Right cardiac atrium (tissue), 5 donors: ENCODE measurements around the gene TENM3. TPM values are rescaled to one million over a fixed set of nuclear protein-coding genes. Genes with fewer than 3 reads are reported as not detected.
A peak's percentile ranks its signal among the peaks of the same experiment; 100 is the strongest.

Experiments used
- ATAC-seq, 2 donors: fragments of 200-7000 bp; cut with Tn5 transposase; one replicate each; pipeline versions ENCODE4 v1.8.0 to v1.9.1; 2020; ENCODE audit warnings: moderate library complexity in 2 of 2, mild to moderate bottlenecking in 1 of 2
- DNase-seq, 3 donors: peaks; one replicate each; pipeline ENCODE4 v3.0.0-alpha.2; 2020
- H3K27ac ChIP-seq: one replicate; pipeline ENCODE4 v1.5.1; 2013; ENCODE audit warnings: mild to moderate bottlenecking, low read length, control low read depth, moderate library complexity
- H3K27me3 ChIP-seq: one replicate; pipeline ENCODE4 v1.6.1; 2013; ENCODE audit not compliant: control insufficient read depth, insufficient read depth
- H3K4me1 ChIP-seq: one replicate; pipeline ENCODE4 v1.6.1; 2013; ENCODE audit warnings: low read length; ENCODE audit not compliant: control insufficient read depth, insufficient read depth
- H3K4me3 ChIP-seq: one replicate; pipeline ENCODE4 v1.5.1; 2013; ENCODE audit warnings: low read length, control low read depth
- H3K9me3 ChIP-seq: one replicate; pipeline ENCODE4 v1.6.1; 2013; ENCODE audit warnings: low read length; ENCODE audit not compliant: control insufficient read depth
- WGBS: extraction: QIAGEN DNeasy Blood & Tissue Kit; methylation state at CpG from one replicate; pipeline ENCODE4 v1.1.7; 2013; 5-methylcytosine and 5-hydroxymethylcytosine counted together
- intact Hi-C, 4 donors: fragments of 100-400 bp; cut with DNase I; formaldehyde crosslinking; loops; one replicate each; pipeline versions ENCODE4 v1.11.0 to v1.14.0; 2022 to 2023
- polyA plus RNA-seq: library from polyadenylated mRNA; stranded (reverse); fragments of 200-250 nt; gene quantifications from one replicate; pipeline ENCODE4 v1.2.3, GENCODE V29; 2013
- total RNA-seq, 4 donors: library from RNA; stranded (reverse); fragmentation: NEBNext Ultra II Directional; extraction: Animal tissue kit (Norgen Biotek cat#: 25700); gene quantifications; one replicate each; pipeline ENCODE4 v1.2.1, GENCODE V29; 2021
- donor health status: healthy with polysubstance abuse.
- donor health status: DM: no; HTN: yes; CAD: no.
- donor health status: DM: no; HTN: no; CAD: no.
- donor health status: DM: no; HTN: yes; CAD: no; lungs with severe emphysema.
- donor health status: DM: yes; HTN: yes; CAD: no.

The TENM3 gene
- total and polyA plus RNA-seq, 5 donors, result 0.88 to 9.5 (median 5.0) TPM

DNA sequence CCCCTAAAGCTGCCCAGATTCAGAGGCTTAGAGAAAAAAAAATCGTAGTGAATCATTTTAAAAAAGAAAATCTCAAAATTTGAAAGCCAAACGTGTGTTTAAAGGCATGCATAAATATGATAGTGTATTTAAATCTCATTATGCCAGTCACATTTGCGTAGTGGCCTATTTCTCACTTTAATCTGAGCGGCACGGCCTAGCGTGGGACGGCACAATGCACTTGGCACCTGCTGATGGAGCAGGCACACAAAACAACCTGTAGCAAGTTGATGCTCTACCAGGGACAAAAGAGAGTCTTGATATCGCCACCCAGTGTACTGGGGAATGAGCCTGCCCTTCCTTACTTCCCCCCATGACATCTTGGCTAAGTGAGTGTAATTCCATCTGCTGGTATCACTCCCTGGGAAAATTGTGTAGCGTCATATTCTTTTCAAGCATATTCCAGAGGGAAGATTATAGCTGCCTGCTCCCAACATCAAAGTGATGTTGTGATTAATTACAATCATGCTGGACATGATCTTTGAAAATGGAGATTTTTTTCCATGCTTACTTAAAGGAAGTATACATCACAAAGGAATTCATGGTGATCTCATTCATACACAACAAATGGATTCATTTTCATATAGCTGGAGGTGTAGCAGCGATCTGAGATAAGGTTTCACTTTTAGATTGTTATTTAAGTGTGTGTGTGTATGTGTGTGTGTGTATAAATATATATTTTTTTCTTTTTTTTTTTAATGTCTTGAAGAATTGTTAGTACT is 535.2 kb downstream of the TENM3 start:
- no peak for DNase-seq
- no peak for ATAC-seq
- intact Hi-C loops, result no loop called here
- no peak overlapping the region for H3K4me3 ChIP-seq
- no peak overlapping the region for H3K27ac ChIP-seq
- H3K27me3 ChIP-seq, result no peaks in the 10 kb centered on the region
- H3K4me1 ChIP-seq, result no peaks in the 10 kb centered on the region
- WGBS, result 80% methylated on average over 10 of the region's 10 CpGs
- H3K9me3 ChIP-seq, result no peaks in the 10 kb centered on the region

DNA sequence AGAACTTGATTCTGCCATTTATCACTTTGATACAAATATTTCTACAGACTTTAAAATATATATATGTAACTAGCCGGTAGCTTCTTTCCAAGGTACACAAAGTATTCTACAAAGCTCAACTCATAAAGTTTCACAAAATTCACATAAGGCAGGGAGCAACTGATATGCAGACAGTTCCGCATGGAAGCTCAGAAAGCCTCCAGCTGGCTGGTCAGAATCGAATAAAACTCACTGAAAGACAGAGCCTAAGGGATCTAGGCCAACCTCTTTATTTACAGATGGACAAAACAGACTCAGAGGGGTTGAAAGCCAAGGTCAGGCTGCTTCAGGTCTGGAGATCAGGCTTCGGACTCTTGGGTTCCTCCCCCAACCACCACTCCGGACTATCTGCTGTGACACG is 543.8 kb downstream of the TENM3 start:
- ATAC-seq (no peak), DNase-seq (no peak)
- no peaks in the 10 kb centered on the region for H3K27me3 ChIP-seq
- WGBS, result 82% methylated on average over 6 of the region's 6 CpGs
- intact Hi-C loops, result no loop called here
- no peak overlapping the region for H3K27ac ChIP-seq
- H3K9me3 ChIP-seq, result no peaks in the 10 kb centered on the region
- H3K4me1 ChIP-seq, result no peaks in the 10 kb centered on the region
- H3K4me3 ChIP-seq, result no peak overlapping the region

DNA sequence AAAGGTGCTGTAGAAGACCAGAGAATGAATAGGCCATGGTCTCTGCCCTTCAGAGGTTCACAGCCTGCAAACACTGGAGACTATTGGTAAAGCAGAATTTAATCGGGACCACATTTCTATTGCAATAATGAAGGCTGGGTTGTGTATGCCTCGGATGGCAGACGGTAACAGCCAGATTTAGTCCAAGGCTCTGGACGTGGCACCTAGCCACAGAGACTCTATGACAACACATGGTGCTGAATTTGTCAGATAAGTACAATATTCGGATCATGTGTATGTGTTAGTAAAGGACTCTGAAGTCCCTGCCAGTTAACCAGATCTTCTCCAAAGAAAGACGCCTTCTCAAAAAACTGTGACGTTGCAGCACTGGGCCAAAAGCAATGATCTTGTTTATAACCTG is 545.0 kb downstream of the TENM3 start:
- no peaks in the 10 kb centered on the region for H3K27me3 ChIP-seq
- WGBS, result 61% methylated on average over 7 of the region's 7 CpGs
- H3K9me3 ChIP-seq, result no peaks in the 10 kb centered on the region
- no peak for DNase-seq
- intact Hi-C loops, result no loop called here
- no peak for ATAC-seq
- no peak overlapping the region for H3K27ac ChIP-seq
- H3K4me3 ChIP-seq, result no peak overlapping the region
- no peaks in the 10 kb centered on the region for H3K4me1 ChIP-seq

GRCh38 chr4:182789529-182789928 is 546.3 kb downstream of the TENM3 start:
- no peak overlapping the region for H3K4me3 ChIP-seq
- DNase-seq (no peak), ATAC-seq (no peak)
- intact Hi-C loops, result no loop called here
- H3K4me1 ChIP-seq, result no peaks in the 10 kb centered on the region
- no peak overlapping the region for H3K27ac ChIP-seq
- WGBS, result 90% methylated on average over 7 of the region's 7 CpGs
- H3K9me3 ChIP-seq, result no peaks in the 10 kb centered on the region
- H3K27me3 ChIP-seq, result no peaks in the 10 kb centered on the region

DNA sequence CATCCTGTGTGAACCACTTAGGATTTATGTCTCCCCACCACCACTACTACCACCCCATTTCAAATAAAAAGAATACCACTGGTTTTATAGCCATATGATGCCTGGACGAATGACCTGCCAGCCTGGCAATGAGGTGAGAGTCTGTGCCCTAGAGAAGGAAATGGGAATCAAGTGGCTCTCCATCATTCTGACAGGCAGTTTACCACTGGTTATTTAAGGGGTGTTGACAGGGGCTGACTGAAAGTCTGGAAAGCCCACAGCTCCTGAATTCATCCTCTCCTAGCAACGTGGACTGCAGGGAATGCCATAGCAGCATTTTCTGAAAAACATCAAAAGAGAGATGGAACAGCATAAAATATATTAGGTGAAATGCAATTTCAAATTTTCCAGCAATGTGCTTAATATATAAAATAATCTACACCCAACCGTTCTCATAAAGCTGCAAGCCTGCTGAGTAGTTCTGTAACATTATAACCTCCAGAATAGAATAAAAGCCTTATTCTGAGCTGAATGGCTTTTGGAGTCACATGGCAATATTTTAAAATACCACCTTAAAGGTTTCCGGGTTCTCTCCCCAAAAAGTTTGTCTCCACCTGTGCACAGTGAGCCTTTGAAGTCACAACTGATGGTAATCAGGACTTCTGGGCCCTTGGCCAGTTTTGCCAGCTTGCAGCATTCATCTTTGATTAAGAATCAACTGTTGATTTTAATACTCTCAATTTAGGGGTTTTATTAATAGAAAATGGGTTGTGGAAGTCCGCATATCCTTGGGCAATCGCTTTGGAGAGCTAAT is 552.4 kb downstream of the TENM3 start:
- H3K27me3 ChIP-seq, result no peaks in the 10 kb centered on the region
- H3K9me3 ChIP-seq, result no peaks in the 10 kb centered on the region
- DNase-seq (no peak), ATAC-seq (no peak)
- WGBS, result 70% methylated on average over 6 of the region's 6 CpGs
- no peak overlapping the region for H3K4me3 ChIP-seq
- no peak overlapping the region for H3K27ac ChIP-seq
- H3K4me1 ChIP-seq, result no peaks in the 10 kb centered on the region
- intact Hi-C loops, result no loop called here

- Histone ChIP-seq H3K27me3 (no peaks in the 10 kb centered on the region), H3K27ac (no peak overlapping the region), H3K4me3 (no peak overlapping the region), H3K4me1 (no peaks in the 10 kb centered on the region), H3K9me3 (no peaks in the 10 kb centered on the region)
- WGBS, result 93% methylated on average over 85 of the region's 85 CpGs
- intact Hi-C loops, result loop anchor here in 2 of 4 donors (5.0 to 10.0 kb wide), 3 partner anchors 315 to 1655 kb away; no protein-coding TSS in a partner anchor
- DNase-seq (no peak), ATAC-seq (no peak)
These were observed 556.5 kb downstream of the TENM3 start for GRCh38 chr4:182799515-182800215.

DNA sequence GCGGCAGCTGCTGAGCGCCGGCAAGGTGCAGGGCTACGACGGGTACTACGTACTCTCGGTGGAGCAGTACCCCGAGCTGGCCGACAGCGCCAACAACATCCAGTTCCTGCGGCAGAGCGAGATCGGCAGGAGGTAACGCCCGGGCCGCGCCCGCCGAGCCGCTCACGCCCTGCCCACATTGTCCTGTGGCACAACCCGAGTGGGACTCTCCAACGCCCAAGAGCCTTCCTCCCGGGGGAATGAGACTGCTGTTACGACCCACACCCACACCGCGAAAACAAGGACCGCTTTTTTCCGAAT is 557.0 kb downstream of the TENM3 start:
- H3K27me3 ChIP-seq, result no peaks in the 10 kb centered on the region
- H3K4me3 ChIP-seq, result no peak overlapping the region
- ATAC-seq (no peak), DNase-seq (peak in 1 of 3 donors; percentile 45)
- H3K9me3 ChIP-seq, result no peaks in the 10 kb centered on the region
- H3K4me1 ChIP-seq, result no peaks in the 10 kb centered on the region
- intact Hi-C loops, result loop anchor here in 2 of 4 donors (5.0 to 10.0 kb wide), 3 partner anchors 315 to 1655 kb away; no protein-coding TSS in a partner anchor
- H3K27ac ChIP-seq, result no peak overlapping the region
- 88% methylated on average over 29 of the region's 29 CpGs for WGBS

GRCh38 chr4:182801636-182802035 is 558.4 kb downstream of the TENM3 start:
- intact Hi-C loops, result loop anchor here in 2 of 4 donors (5.0 to 10.0 kb wide), 3 partner anchors 317 to 1657 kb away; no protein-coding TSS in a partner anchor
- no peak overlapping the region for H3K4me3 ChIP-seq
- H3K9me3 ChIP-seq, result no peaks in the 10 kb centered on the region
- H3K27me3 ChIP-seq, result no peaks in the 10 kb centered on the region
- 88% methylated on average over 15 of the region's 15 CpGs for WGBS
- no peak for ATAC-seq
- peak in 1 of 3 donors; percentile 47 for DNase-seq
- no peak overlapping the region for H3K27ac ChIP-seq
- no peaks in the 10 kb centered on the region for H3K4me1 ChIP-seq

- ATAC-seq, result no peak
- no peak overlapping the region for H3K27ac ChIP-seq
- no peak overlapping the region for H3K4me3 ChIP-seq
- H3K27me3 ChIP-seq, result no peaks in the 10 kb centered on the region
- intact Hi-C loops, result loop anchor here in 2 of 4 donors (5.0 to 10.0 kb wide), 3 partner anchors 318 to 1658 kb away; no protein-coding TSS in a partner anchor
- no peak for DNase-seq
- H3K4me1 ChIP-seq, result no peaks in the 10 kb centered on the region
- H3K9me3 ChIP-seq, result no peaks in the 10 kb centered on the region
These were observed 559.4 kb downstream of the TENM3 start for GRCh38 chr4:182802621-182803020.

- no peaks in the 10 kb centered on the region for H3K4me1 ChIP-seq
- intact Hi-C loops, result loop anchor here in 2 of 4 donors (5.0 to 10.0 kb wide), 3 partner anchors 318 to 1658 kb away; no protein-coding TSS in a partner anchor
- no peaks in the 10 kb centered on the region for H3K27me3 ChIP-seq
- WGBS, result 61% methylated on average over 6 of the region's 6 CpGs
- H3K27ac ChIP-seq, result no peak overlapping the region
- H3K9me3 ChIP-seq, result no peaks in the 10 kb centered on the region
- ATAC-seq (no peak), DNase-seq (no peak)
- no peak overlapping the region for H3K4me3 ChIP-seq
These were observed 560.0 kb downstream of the TENM3 start for GRCh38 chr4:182803235-182803634.

- intact Hi-C loops, result loop anchor here in 2 of 4 donors (5.0 to 10.0 kb wide), 3 partner anchors 319 to 1659 kb away; no protein-coding TSS in a partner anchor
- no peak overlapping the region for H3K4me3 ChIP-seq
- H3K27ac ChIP-seq, result no peak overlapping the region
- ATAC-seq (no peak), DNase-seq (no peak)
- no peaks in the 10 kb centered on the region for H3K4me1 ChIP-seq
- 86% methylated on average over 8 of the region's 8 CpGs for whole genome bisulfite sequencing
- no peaks in the 10 kb centered on the region for H3K27me3 ChIP-seq
- no peaks in the 10 kb centered on the region for H3K9me3 ChIP-seq
These were observed 560.9 kb downstream of the TENM3 start for GRCh38 chr4:182804131-182804530.
